Measurements from ENCODE around the gene HRAS. TPM values are rescaled to one million over a fixed set of nuclear protein-coding genes. Genes with fewer than 3 reads are reported as not detected.

The HRAS gene
- total and polyA plus RNA-seq, 4 donors = 4.7 to 17.4 (median 10.9) TPM

DNA sequence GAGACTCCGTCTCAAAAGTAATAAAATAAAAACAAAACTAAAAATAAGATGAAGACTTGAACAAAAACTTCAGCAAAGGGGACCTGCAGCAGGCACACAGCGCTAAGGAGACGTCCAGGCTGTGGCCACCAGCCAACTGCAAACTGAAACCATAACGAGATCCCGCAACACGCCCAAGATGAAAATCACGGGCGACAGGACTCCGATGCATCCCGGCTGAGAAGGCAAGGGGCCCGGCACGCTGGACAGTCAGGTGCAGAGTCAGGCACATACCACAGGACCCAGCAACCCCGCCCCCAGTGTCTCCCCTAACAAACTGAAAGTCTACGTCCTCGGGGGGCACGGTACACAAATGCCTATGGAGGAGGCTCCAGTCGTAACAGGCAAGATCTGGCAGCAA lies 9.2 kb downstream of the HRAS start:
- peak; percentile 29 for DNase-seq (ENCODE audit: low spot score)
- Histone ChIP-seq H3K36me3 (ENCODE audit: control insufficient read depth in 4 of 4, insufficient read depth in 3 of 4, low read depth in 1 of 4, low read length in 3 of 4) (no peaks in the 10 kb centered on the region), H3K27ac (ENCODE audit: low read depth in 1 of 2, low read length in 2 of 2) (no peak overlapping the region), H3K4me3 (ENCODE audit: low read depth in 1 of 3, low read length in 3 of 3) (no peak overlapping the region), H3K9me3 (ENCODE audit: control insufficient read depth in 4 of 4, low read length in 3 of 4) (no peaks in the 10 kb centered on the region), H3K27me3 (ENCODE audit: control insufficient read depth in 4 of 4, insufficient read depth in 4 of 4, low read length in 3 of 4) (no peaks in the 10 kb centered on the region), H3K9ac (ENCODE audit: low read depth in 1 of 2, low read length in 2 of 2) (no peak overlapping the region), H3K4me1 (ENCODE audit: control insufficient read depth in 4 of 4, insufficient read depth in 4 of 4, low read length in 3 of 4) (no peaks in the 10 kb centered on the region)
- TF ChIP-seq NR2F2 (IDR thresholded peaks at IDR 0.05) (no peak), FOXA2 (IDR thresholded peaks at IDR 0.05) (no peak), HNF4A (conservative IDR thresholded peaks at IDR 0.05) (no peak), GABPA (IDR thresholded peaks at IDR 0.05 in 1 of 2, conservative IDR thresholded peaks at IDR 0.05 in 1 of 2) (no peak), RXRA (IDR thresholded peaks at IDR 0.05) (no peak), TAF1 (conservative IDR thresholded peaks at IDR 0.05) (no peak), MAX (IDR thresholded peaks at IDR 0.05) (no peak), FOXA1 (IDR thresholded peaks at IDR 0.05) (no peak)
- TF ChIP-seq, protein P1, sequence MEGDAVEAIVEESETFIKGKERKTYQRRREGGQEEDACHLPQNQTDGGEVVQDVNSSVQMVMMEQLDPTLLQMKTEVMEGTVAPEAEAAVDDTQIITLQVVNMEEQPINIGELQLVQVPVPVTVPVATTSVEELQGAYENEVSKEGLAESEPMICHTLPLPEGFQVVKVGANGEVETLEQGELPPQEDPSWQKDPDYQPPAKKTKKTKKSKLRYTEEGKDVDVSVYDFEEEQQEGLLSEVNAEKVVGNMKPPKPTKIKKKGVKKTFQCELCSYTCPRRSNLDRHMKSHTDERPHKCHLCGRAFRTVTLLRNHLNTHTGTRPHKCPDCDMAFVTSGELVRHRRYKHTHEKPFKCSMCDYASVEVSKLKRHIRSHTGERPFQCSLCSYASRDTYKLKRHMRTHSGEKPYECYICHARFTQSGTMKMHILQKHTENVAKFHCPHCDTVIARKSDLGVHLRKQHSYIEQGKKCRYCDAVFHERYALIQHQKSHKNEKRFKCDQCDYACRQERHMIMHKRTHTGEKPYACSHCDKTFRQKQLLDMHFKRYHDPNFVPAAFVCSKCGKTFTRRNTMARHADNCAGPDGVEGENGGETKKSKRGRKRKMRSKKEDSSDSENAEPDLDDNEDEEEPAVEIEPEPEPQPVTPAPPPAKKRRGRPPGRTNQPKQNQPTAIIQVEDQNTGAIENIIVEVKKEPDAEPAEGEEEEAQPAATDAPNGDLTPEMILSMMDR (IDR thresholded peaks at IDR 0.05; ENCODE audit: low read depth, low read length, missing input control) = no peak
- WGBS = 87% methylated on average over 17 of the region's 17 CpGs

GRCh38 chr11:521177-521688 lies 14.1 kb downstream of the HRAS start:
- Histone ChIP-seq H3K4me1 (ENCODE audit: control insufficient read depth in 4 of 4, insufficient read depth in 4 of 4, low read length in 3 of 4) (peaks cover 0 to 5% (median 1%) of the 10 kb centered on the region in 4 donors), H3K27me3 (ENCODE audit: control insufficient read depth in 4 of 4, insufficient read depth in 4 of 4, low read length in 3 of 4) (no peaks in the 10 kb centered on the region), H3K4me3 (ENCODE audit: low read depth in 1 of 3, low read length in 3 of 3) (no peak overlapping the region), H3K9me3 (ENCODE audit: control insufficient read depth in 4 of 4, low read length in 3 of 4) (no peaks in the 10 kb centered on the region), H3K9ac (ENCODE audit: low read depth in 1 of 2, low read length in 2 of 2) (no peak overlapping the region), H3K36me3 (ENCODE audit: control insufficient read depth in 4 of 4, insufficient read depth in 3 of 4, low read depth in 1 of 4, low read length in 3 of 4) (no peaks in the 10 kb centered on the region), H3K27ac (ENCODE audit: low read depth in 1 of 2, low read length in 2 of 2) (no peak overlapping the region)
- 95% methylated on average over 10 of the region's 10 CpGs for WGBS
- no peak for DNase-seq (ENCODE audit: low spot score)
- TF ChIP-seq, protein P2, sequence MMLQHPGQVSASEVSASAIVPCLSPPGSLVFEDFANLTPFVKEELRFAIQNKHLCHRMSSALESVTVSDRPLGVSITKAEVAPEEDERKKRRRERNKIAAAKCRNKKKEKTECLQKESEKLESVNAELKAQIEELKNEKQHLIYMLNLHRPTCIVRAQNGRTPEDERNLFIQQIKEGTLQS (IDR thresholded peaks at IDR 0.05) = no peak
- TF ChIP-seq, protein P1 (IDR thresholded peaks at IDR 0.05; ENCODE audit: low read depth, low read length, missing input control) = no peak
- no peak for TF ChIP-seq HNF4A (conservative IDR thresholded peaks at IDR 0.05)
- no peak for TF ChIP-seq SP1 (IDR thresholded peaks at IDR 0.05)
- TF ChIP-seq FOXA1 (IDR thresholded peaks at IDR 0.05) = no peak
- TF ChIP-seq HNF4G (IDR thresholded peaks at IDR 0.05) = no peak

- 92% methylated on average over 39 of the region's 39 CpGs for WGBS
- Histone ChIP-seq H3K9ac (ENCODE audit: low read depth in 1 of 2, low read length in 2 of 2) (no peak overlapping the region), H3K9me3 (ENCODE audit: control insufficient read depth in 4 of 4, low read length in 3 of 4) (no peaks in the 10 kb centered on the region), H3K27ac (ENCODE audit: low read depth in 1 of 2, low read length in 2 of 2) (no peak overlapping the region), H3K27me3 (ENCODE audit: control insufficient read depth in 4 of 4, insufficient read depth in 4 of 4, low read length in 3 of 4) (no peaks in the 10 kb centered on the region), H3K4me3 (ENCODE audit: low read depth in 1 of 3, low read length in 3 of 3) (no peak overlapping the region), H3K4me1 (ENCODE audit: control insufficient read depth in 4 of 4, insufficient read depth in 4 of 4, low read length in 3 of 4) (peaks cover 0 to 5% (median 1%) of the 10 kb centered on the region in 4 donors), H3K36me3 (ENCODE audit: control insufficient read depth in 4 of 4, insufficient read depth in 3 of 4, low read depth in 1 of 4, low read length in 3 of 4) (no peaks in the 10 kb centered on the region)
- DNase-seq (ENCODE audit: low spot score) = no peak
- no peak for TF ChIP-seq EGR1 (IDR thresholded peaks at IDR 0.05; ENCODE audit: low read depth in 2 of 2)
- TF ChIP-seq, protein P1 (IDR thresholded peaks at IDR 0.05; ENCODE audit: low read depth, low read length, missing input control) = no peak
- no peak for TF ChIP-seq YY1 (IDR thresholded peaks at IDR 0.05)
- TF ChIP-seq, protein P2 (IDR thresholded peaks at IDR 0.05) = no peak
- TF ChIP-seq HNF4A (conservative IDR thresholded peaks at IDR 0.05) = no peak
- no peak for TF ChIP-seq MAX (IDR thresholded peaks at IDR 0.05)
- no peak for TF ChIP-seq GABPA (IDR thresholded peaks at IDR 0.05 in 1 of 2, conservative IDR thresholded peaks at IDR 0.05 in 1 of 2)
- TF ChIP-seq, protein P3, sequence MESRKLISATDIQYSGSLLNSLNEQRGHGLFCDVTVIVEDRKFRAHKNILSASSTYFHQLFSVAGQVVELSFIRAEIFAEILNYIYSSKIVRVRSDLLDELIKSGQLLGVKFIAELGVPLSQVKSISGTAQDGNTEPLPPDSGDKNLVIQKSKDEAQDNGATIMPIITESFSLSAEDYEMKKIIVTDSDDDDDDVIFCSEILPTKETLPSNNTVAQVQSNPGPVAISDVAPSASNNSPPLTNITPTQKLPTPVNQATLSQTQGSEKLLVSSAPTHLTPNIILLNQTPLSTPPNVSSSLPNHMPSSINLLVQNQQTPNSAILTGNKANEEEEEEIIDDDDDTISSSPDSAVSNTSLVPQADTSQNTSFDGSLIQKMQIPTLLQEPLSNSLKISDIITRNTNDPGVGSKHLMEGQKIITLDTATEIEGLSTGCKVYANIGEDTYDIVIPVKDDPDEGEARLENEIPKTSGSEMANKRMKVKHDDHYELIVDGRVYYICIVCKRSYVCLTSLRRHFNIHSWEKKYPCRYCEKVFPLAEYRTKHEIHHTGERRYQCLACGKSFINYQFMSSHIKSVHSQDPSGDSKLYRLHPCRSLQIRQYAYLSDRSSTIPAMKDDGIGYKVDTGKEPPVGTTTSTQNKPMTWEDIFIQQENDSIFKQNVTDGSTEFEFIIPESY (IDR thresholded peaks at IDR 0.05) = no peak
- TF ChIP-seq JUND (IDR thresholded peaks at IDR 0.05) = no peak
- TF ChIP-seq RXRA (IDR thresholded peaks at IDR 0.05) = no peak
Observed at GRCh38 chr11:520428-521176, 14.8 kb downstream of the HRAS start.

Measured in liver (tissue), 9 donors.